ENCODE results near the gene WDFY2.

Gene WDFY2

DNA sequence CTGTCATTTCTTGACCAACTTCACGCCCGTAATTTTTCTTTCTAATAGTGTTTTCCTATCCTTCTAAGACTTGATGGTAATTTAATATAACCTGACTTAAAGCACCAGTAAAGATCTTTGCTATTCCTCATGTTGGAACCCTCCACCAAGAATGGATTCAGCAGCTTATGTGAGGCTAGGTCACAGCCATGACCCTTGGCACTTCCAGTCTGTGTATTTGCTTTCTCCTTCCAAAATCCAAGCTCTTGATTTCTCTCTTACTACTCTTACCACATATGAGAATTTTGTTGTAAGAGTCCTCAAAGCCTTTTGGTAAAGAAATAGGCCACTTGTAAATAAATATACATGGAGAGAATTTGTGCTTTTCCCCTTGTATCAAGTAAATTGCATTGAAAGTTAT lies 158.3 kb downstream of the WDFY2 start:
- H3K36me3 ChIP-seq (ENCODE audit: insufficient read depth, low read length) = peaks cover 32% of the 10 kb centered on the region

DNA sequence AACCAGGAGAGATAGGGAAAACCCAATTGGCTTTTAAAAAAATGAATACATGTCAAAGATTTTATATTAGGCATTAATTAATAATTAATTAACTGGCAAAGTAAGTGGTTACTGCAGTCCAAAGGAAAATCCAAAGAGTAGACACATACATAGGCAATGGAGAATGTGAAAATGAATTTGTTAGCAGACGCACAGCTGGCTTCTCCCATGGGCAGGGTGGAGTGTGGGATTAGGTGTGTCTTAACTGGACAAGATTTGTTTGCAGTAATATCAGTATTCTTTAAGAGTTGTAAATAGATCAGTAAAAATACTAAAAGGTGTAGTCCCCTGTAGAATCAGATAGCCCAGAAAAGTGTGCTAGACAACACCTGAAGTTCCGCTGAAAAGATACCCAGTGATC lies 161.0 kb downstream of the WDFY2 start:
- Histone ChIP-seq H3K4me3 (ENCODE audit: low read length, poor library complexity, severe bottlenecking) (no peak overlapping the region), H4K20me1 (ENCODE audit: insufficient read depth, low read length, poor library complexity, severe bottlenecking) (no peaks in the 10 kb centered on the region), H3K9me2 (replicated peaks; ENCODE audit: low read depth, low read length) (no peaks in the 10 kb centered on the region), H3K79me2 (ENCODE audit: insufficient read depth, low read length) (no peaks in the 10 kb centered on the region), H3K36me3 (ENCODE audit: insufficient read depth, low read length) (peaks cover 29% of the 10 kb centered on the region), H3F3A (ENCODE audit: low read depth) (no peaks in the 10 kb centered on the region), H3K4me2 (ENCODE audit: low read depth, low read length, poor library complexity, severe bottlenecking) (no peak overlapping the region), H3K9ac (ENCODE audit: low read depth, low read length, poor library complexity, severe bottlenecking) (no peak overlapping the region), H3K9me3 (ENCODE audit: insufficient read depth, low read depth, low read length) (peaks cover 6% of the 10 kb centered on the region; the same call in 1 of the 2 replicates), H2AFZ (ENCODE audit: low read length) (no peak overlapping the region), H3K4me1 (ENCODE audit: insufficient read depth, low read length, poor library complexity, severe bottlenecking) (peaks cover 6% of the 10 kb centered on the region), H3K27me3 (ENCODE audit: insufficient read depth, low read length, poor library complexity, severe bottlenecking) (no peaks in the 10 kb centered on the region)
- TF ChIP-seq EZH2phosphoT487 (IDR thresholded peaks at IDR 0.05; ENCODE audit: borderline replicate concordance) = no peak
- TF ChIP-seq, protein P1, sequence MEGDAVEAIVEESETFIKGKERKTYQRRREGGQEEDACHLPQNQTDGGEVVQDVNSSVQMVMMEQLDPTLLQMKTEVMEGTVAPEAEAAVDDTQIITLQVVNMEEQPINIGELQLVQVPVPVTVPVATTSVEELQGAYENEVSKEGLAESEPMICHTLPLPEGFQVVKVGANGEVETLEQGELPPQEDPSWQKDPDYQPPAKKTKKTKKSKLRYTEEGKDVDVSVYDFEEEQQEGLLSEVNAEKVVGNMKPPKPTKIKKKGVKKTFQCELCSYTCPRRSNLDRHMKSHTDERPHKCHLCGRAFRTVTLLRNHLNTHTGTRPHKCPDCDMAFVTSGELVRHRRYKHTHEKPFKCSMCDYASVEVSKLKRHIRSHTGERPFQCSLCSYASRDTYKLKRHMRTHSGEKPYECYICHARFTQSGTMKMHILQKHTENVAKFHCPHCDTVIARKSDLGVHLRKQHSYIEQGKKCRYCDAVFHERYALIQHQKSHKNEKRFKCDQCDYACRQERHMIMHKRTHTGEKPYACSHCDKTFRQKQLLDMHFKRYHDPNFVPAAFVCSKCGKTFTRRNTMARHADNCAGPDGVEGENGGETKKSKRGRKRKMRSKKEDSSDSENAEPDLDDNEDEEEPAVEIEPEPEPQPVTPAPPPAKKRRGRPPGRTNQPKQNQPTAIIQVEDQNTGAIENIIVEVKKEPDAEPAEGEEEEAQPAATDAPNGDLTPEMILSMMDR (conservative IDR thresholded peaks at IDR 0.05; ENCODE audit: low read length) = no peak

More for the DNA sequence above, 158.3 kb downstream of the WDFY2 start:
- no peaks in the 10 kb centered on the region for H3K9me3 ChIP-seq (ENCODE audit: insufficient read depth, low read depth, low read length)
- no peaks in the 10 kb centered on the region for H4K20me1 ChIP-seq (ENCODE audit: insufficient read depth, low read length, poor library complexity, severe bottlenecking)
- no peaks in the 10 kb centered on the region for H3K27me3 ChIP-seq (ENCODE audit: insufficient read depth, low read length, poor library complexity, severe bottlenecking)
- no peaks in the 10 kb centered on the region for H3K9me2 ChIP-seq (replicated peaks; ENCODE audit: low read depth, low read length)
- no peak overlapping the region for H2AFZ ChIP-seq (ENCODE audit: low read length)
- no peak for TF ChIP-seq EZH2phosphoT487 (IDR thresholded peaks at IDR 0.05; ENCODE audit: borderline replicate concordance)
- TF ChIP-seq, protein P1 (conservative IDR thresholded peaks at IDR 0.05; ENCODE audit: low read length) = no peak
- peaks cover 6% of the 10 kb centered on the region for H3K4me1 ChIP-seq (ENCODE audit: insufficient read depth, low read length, poor library complexity, severe bottlenecking)
- H3K4me3 ChIP-seq (ENCODE audit: low read length, poor library complexity, severe bottlenecking) = no peak overlapping the region
- H3F3A ChIP-seq (ENCODE audit: low read depth) = no peaks in the 10 kb centered on the region
- no peak overlapping the region for H3K4me2 ChIP-seq (ENCODE audit: low read depth, low read length, poor library complexity, severe bottlenecking)
- no peak overlapping the region for H3K9ac ChIP-seq (ENCODE audit: low read depth, low read length, poor library complexity, severe bottlenecking)
- H3K79me2 ChIP-seq (ENCODE audit: insufficient read depth, low read length) = no peaks in the 10 kb centered on the region

DNA sequence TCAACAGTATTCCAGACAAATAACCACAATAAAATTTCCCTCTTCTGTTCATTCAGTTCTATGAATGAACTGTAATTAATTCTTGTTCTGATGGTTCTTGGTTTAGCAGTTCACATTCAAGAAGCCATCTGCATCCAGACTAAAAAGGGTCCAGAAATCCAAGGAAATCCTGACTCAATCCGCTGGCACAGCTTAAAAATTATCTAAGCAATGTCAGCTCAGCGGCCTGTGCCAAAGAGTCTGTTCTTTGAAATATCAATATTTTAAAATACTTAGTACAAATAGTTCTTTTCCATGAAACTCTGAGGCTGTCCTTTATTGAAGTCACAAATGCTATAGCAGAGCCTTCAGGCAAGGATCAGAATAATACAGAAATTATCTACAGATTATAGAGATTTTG lies 162.5 kb downstream of the WDFY2 start:
- peaks cover 6% of the 10 kb centered on the region; the same call in 1 of the 2 replicates for H3K9me3 ChIP-seq (ENCODE audit: insufficient read depth, low read depth, low read length)
- H3K9me2 ChIP-seq (replicated peaks; ENCODE audit: low read depth, low read length) = no peaks in the 10 kb centered on the region
- no peak overlapping the region for H3K9ac ChIP-seq (ENCODE audit: low read depth, low read length, poor library complexity, severe bottlenecking)
- H3K4me1 ChIP-seq (ENCODE audit: insufficient read depth, low read length, poor library complexity, severe bottlenecking) = peaks cover 6% of the 10 kb centered on the region
- no peak overlapping the region for H3K4me2 ChIP-seq (ENCODE audit: low read depth, low read length, poor library complexity, severe bottlenecking)
- no peaks in the 10 kb centered on the region for H3K79me2 ChIP-seq (ENCODE audit: insufficient read depth, low read length)
- no peak overlapping the region for H3K4me3 ChIP-seq (ENCODE audit: low read length, poor library complexity, severe bottlenecking)
- H3F3A ChIP-seq (ENCODE audit: low read depth) = no peaks in the 10 kb centered on the region
- H3K36me3 ChIP-seq (ENCODE audit: insufficient read depth, low read length) = peaks cover 30% of the 10 kb centered on the region
- no peak overlapping the region for H2AFZ ChIP-seq (ENCODE audit: low read length)
- TF ChIP-seq, protein P1 (conservative IDR thresholded peaks at IDR 0.05; ENCODE audit: low read length) = no peak
- TF ChIP-seq EZH2phosphoT487 (IDR thresholded peaks at IDR 0.05; ENCODE audit: borderline replicate concordance) = no peak
- H3K27me3 ChIP-seq (ENCODE audit: insufficient read depth, low read length, poor library complexity, severe bottlenecking) = no peaks in the 10 kb centered on the region
- no peaks in the 10 kb centered on the region for H4K20me1 ChIP-seq (ENCODE audit: insufficient read depth, low read length, poor library complexity, severe bottlenecking)
